ENCODE data around the gene PCYOX1L. TPM values are rescaled to one million over a fixed set of nuclear protein-coding genes. Genes with fewer than 3 reads are reported as not detected.

The PCYOX1L gene
- total RNA-seq, 1 experiment from 2014 or later, result 15.9 TPM

DNA sequence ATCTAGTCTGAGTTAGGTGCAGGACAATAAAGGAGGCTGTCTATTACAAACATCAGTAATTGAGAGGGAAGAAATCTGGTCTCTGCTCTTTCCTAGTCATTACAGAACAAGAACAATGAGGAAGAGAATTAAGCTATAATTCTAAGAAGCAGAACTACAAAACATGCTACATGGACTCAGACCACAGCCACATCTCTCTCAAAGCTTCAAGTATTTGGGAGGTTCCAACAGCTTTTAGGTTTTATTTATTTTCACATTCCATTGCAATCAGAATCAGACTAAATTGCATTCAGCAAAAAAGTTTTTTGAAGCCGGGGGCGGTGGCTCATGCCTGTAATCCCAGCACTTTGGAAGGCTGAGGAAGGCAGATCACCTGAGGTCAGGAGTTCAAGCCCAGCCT lies 13.7 kb upstream of the PCYOX1L start:
- intact Hi-C loops (cut with micrococcal nuclease), result no loop called here

DNA sequence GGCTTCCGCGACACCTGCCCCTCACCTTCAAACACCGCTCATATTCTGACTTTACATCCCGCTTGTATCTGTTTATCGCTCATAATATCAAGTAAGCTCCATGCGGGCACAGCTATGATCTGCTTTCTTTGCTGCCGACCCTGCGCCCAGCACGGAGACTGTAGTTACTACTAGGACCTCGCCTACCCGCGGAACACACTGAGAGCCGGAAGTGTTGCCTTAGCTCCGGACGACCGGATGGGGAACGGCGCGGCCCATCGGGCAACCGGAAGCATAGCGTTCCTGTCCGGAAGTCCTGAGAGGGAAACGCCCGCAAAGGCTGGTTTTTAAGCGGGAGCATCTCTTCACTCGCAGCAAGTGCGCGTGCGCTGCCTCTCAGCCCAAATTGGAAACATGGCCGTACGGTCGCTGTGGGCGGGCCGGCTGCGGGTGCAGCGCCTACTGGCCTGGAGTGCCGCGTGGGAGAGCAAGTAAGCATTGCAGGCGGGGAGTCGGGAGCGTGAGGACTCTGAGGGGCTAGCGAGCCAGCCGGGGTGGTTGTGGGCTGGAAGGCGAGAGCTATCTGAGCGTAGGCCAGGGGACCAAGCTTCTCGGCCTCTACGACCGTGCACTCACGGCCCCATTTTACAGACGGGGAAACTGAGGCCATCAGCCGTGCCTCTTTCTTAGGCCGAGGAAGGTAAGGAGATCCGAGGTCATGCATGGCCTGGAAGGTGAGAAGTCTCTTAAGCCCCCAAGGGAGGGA lies 12.5 kb upstream of the PCYOX1L start, which contains the start of gene GRPEL2:
Gene GRPEL2, plus strand, starts transcription at position 353 of the 745 bp plus-strand sequence. Its CDS starts 41 bp downstream, at position 394.
- ChIA-PET RAD21 (ENCODE audit: low non-redundant PET in 1 of 2, low total read pairs in 2 of 2, uncharacterized antibody in 2 of 2, unreplicated experiment in 2 of 2) (interaction anchor here in 1 of 2 experiments (1.0 kb wide), 1 partner anchor 24 kb away, joined by 3 read pairs; no protein-coding TSS in a partner anchor), CTCF (interaction anchor here (0.9 to 1.6 kb wide), 7 partner anchors 12 to 206 kb away, joined by 3 to 7 read pairs (median 3); partner anchors contain the start of genes CSNK1A1 and PCYOX1L), POLR2A (interaction anchor here (1.1 to 2.9 kb wide), 4 partner anchors 13 to 216 kb away, joined by 3 to 18 read pairs (median 5); partner anchors contain the start of genes CSNK1A1 and PCYOX1L)
- Histone ChIP-seq H3K27me3 (ENCODE audit: insufficient read depth, low read length) (no peaks in the 10 kb centered on the region), H2AFZ (ENCODE audit: low read depth, low read length, poor library complexity, severe bottlenecking) (peak within 1 kb of the TSS; percentile 66), H3K9ac (ENCODE audit: low read length) (peak within 1 kb of the TSS; percentile 92), H4K20me1 (ENCODE audit: insufficient read depth) (no peaks in the 10 kb centered on the region), H3K4me2 (ENCODE audit: low read length) (peak within 1 kb of the TSS; percentile 93), H3K9me3 (ENCODE audit: control insufficient read depth in 1 of 2, insufficient read depth in 1 of 2, low read depth in 1 of 2, low read length in 2 of 2) (no peaks in the 10 kb centered on the region), H3K9me2 (ENCODE audit: insufficient read depth) (no peaks in the 10 kb centered on the region), H3K4me1 (ENCODE audit: control insufficient read depth in 1 of 2, insufficient read depth in 2 of 2, low read length in 2 of 2) (peaks cover 5 to 11% of the 10 kb centered on the region in 2 experiments; a peak in 3 of 4 replicates), H3K27ac (ENCODE audit: low read depth, low read length) (peak within 1 kb of the TSS; percentile 79), H3K4me3 (replicated peaks in 1 of 2; ENCODE audit: low read depth in 1 of 2, low read length in 2 of 2) (peak within 1 kb of the TSS; percentile 94 to 97), H3K36me3 (ENCODE audit: control insufficient read depth in 1 of 2, insufficient read depth in 2 of 2, low read length in 2 of 2) (peaks cover 28% of the 10 kb centered on the region in 2 experiments), H3K79me2 (ENCODE audit: insufficient read depth, low read length) (peaks cover 49% of the 10 kb centered on the region)
- peak; percentile 96 for DNase-seq (ENCODE audit: low read depth, low spot score)
- TSS peak; percentile 55 for BruUV-seq (replicated peaks)
- ATAC-seq, result peak; percentile 96
- intact Hi-C loops (cut with micrococcal nuclease), result loop anchor here (1.0 kb wide), 1 partner anchor 12 kb away; no protein-coding TSS in a partner anchor
- peak; percentile 88 for TF ChIP-seq YY1 (IDR thresholded peaks at IDR 0.05; ENCODE audit: extremely low read depth, insufficient replicate concordance, low read depth, low read length)
- no peak for TF ChIP-seq JUND (IDR thresholded peaks at IDR 0.05)
- no peak for TF ChIP-seq EGR1 (IDR thresholded peaks at IDR 0.05; ENCODE audit: low read depth)
- TF ChIP-seq, protein P1, sequence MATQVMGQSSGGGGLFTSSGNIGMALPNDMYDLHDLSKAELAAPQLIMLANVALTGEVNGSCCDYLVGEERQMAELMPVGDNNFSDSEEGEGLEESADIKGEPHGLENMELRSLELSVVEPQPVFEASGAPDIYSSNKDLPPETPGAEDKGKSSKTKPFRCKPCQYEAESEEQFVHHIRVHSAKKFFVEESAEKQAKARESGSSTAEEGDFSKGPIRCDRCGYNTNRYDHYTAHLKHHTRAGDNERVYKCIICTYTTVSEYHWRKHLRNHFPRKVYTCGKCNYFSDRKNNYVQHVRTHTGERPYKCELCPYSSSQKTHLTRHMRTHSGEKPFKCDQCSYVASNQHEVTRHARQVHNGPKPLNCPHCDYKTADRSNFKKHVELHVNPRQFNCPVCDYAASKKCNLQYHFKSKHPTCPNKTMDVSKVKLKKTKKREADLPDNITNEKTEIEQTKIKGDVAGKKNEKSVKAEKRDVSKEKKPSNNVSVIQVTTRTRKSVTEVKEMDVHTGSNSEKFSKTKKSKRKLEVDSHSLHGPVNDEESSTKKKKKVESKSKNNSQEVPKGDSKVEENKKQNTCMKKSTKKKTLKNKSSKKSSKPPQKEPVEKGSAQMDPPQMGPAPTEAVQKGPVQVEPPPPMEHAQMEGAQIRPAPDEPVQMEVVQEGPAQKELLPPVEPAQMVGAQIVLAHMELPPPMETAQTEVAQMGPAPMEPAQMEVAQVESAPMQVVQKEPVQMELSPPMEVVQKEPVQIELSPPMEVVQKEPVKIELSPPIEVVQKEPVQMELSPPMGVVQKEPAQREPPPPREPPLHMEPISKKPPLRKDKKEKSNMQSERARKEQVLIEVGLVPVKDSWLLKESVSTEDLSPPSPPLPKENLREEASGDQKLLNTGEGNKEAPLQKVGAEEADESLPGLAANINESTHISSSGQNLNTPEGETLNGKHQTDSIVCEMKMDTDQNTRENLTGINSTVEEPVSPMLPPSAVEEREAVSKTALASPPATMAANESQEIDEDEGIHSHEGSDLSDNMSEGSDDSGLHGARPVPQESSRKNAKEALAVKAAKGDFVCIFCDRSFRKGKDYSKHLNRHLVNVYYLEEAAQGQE (IDR thresholded peaks at IDR 0.05; ENCODE audit: low read depth), result no peak
- peak; percentile 90 for TF ChIP-seq POLR2AphosphoS5 (IDR thresholded peaks at IDR 0.05; ENCODE audit: low read depth, low read length)
- TF ChIP-seq EZH2 (IDR thresholded peaks at IDR 0.05), result no peak
- peak; percentile 72 for TF ChIP-seq CBX3 (IDR thresholded peaks at IDR 0.05; ENCODE audit: low read depth)
- TF ChIP-seq TCF7L2 (IDR thresholded peaks at IDR 0.05; ENCODE audit: borderline replicate concordance, extremely low read depth, insufficient read depth, insufficient read length), result peak; percentile 44
- TF ChIP-seq SIN3A (IDR thresholded peaks at IDR 0.05; ENCODE audit: low read depth), result peak; percentile 91
- no peak for TF ChIP-seq RAD21 (IDR thresholded peaks at IDR 0.05; ENCODE audit: low read depth)

More for the DNA sequence above, 13.7 kb upstream of the PCYOX1L start:
- peak overlapping the region; percentile 92 for H3K9ac ChIP-seq (ENCODE audit: low read length)
- H3K36me3 ChIP-seq (ENCODE audit: control insufficient read depth in 1 of 2, insufficient read depth in 2 of 2, low read length in 2 of 2), result peaks cover 16 to 17% of the 10 kb centered on the region in 2 experiments
- H3K4me1 ChIP-seq (ENCODE audit: control insufficient read depth in 1 of 2, insufficient read depth in 2 of 2, low read length in 2 of 2), result peaks cover 5 to 11% of the 10 kb centered on the region in 2 experiments; a peak in 3 of 4 replicates
- CTCF ChIA-PET, result no interaction called here
- H3K9me3 ChIP-seq (ENCODE audit: control insufficient read depth in 1 of 2, insufficient read depth in 1 of 2, low read depth in 1 of 2, low read length in 2 of 2), result no peaks in the 10 kb centered on the region
- RAD21 ChIA-PET (ENCODE audit: low non-redundant PET in 1 of 2, low total read pairs in 2 of 2, uncharacterized antibody in 2 of 2, unreplicated experiment in 2 of 2), result no interaction called here
- DNase-seq (ENCODE audit: low read depth, low spot score), result no peak
- H3K4me3 ChIP-seq (replicated peaks in 1 of 2; ENCODE audit: low read depth in 1 of 2, low read length in 2 of 2), result peak overlapping the region; percentile 94 to 97
- no peaks in the 10 kb centered on the region for H3K9me2 ChIP-seq (ENCODE audit: insufficient read depth)
- TF ChIP-seq, protein P2, sequence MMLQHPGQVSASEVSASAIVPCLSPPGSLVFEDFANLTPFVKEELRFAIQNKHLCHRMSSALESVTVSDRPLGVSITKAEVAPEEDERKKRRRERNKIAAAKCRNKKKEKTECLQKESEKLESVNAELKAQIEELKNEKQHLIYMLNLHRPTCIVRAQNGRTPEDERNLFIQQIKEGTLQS (IDR thresholded peaks at IDR 0.05), result no peak
- TF ChIP-seq SRF (IDR thresholded peaks at IDR 0.05; ENCODE audit: low read depth) (no peak), CEBPB (IDR thresholded peaks at IDR 0.05; ENCODE audit: low read depth) (no peak), POLR2AphosphoS5 (IDR thresholded peaks at IDR 0.05; ENCODE audit: low read depth, low read length) (no peak), SP1 (IDR thresholded peaks at IDR 0.05; ENCODE audit: low read depth) (no peak), YY1 (IDR thresholded peaks at IDR 0.05; ENCODE audit: extremely low read depth, insufficient replicate concordance, low read depth, low read length) (no peak), ZFX (IDR thresholded peaks at IDR 0.05) (no peak), ZNF274 (IDR thresholded peaks at IDR 0.05; ENCODE audit: low read depth, low read length) (no peak), EZH2 (IDR thresholded peaks at IDR 0.05) (no peak), EGR1 (IDR thresholded peaks at IDR 0.05; ENCODE audit: low read depth) (no peak)
- TF ChIP-seq, protein P3, sequence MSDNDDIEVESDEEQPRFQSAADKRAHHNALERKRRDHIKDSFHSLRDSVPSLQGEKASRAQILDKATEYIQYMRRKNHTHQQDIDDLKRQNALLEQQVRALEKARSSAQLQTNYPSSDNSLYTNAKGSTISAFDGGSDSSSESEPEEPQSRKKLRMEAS (IDR thresholded peaks at IDR 0.05), result no peak
- peak overlapping the region; percentile 79; the same call in 1 of the 2 replicates for H3K27ac ChIP-seq (ENCODE audit: low read depth, low read length)
- H3K27me3 ChIP-seq (ENCODE audit: insufficient read depth, low read length), result no peaks in the 10 kb centered on the region
- POLR2A ChIA-PET, result no interaction called here
- H3K4me2 ChIP-seq (ENCODE audit: low read length), result peak overlapping the region; percentile 93
- no peak overlapping the region for H2AFZ ChIP-seq (ENCODE audit: low read depth, low read length, poor library complexity, severe bottlenecking)
- no TSS peak for BruUV-seq (replicated peaks)
- no peaks in the 10 kb centered on the region for H4K20me1 ChIP-seq (ENCODE audit: insufficient read depth)
- H3K79me2 ChIP-seq (ENCODE audit: insufficient read depth, low read length), result peaks cover 38% of the 10 kb centered on the region
- no peak for ATAC-seq
